H7 (cell line): Measurements from ENCODE around the gene ABCD3. TPM values are rescaled to one million over a fixed set of nuclear protein-coding genes. Genes with fewer than 3 reads are reported as not detected.

Experiments
- DNase-seq: peaks from one replicate; pipeline ENCODE4 v3.0.0; 2012
- H3K27me3 ChIP-seq: 2 replicates; pipeline ENCODE4 v1.6.0; 2011; ENCODE audit warnings: mild to moderate bottlenecking, low read length; ENCODE audit not compliant: control insufficient read depth, insufficient read depth
- H3K36me3 ChIP-seq: replicated peaks from 2 replicates; pipeline ENCODE4 v1.5.1; 2011; ENCODE audit warnings: low read length; ENCODE audit not compliant: control insufficient read depth, insufficient read depth
- H3K4me3 ChIP-seq: 2 replicates; pipeline ENCODE4 v1.5.1; 2011; ENCODE audit warnings: low read depth, mild to moderate bottlenecking, control low read depth, low read length, moderate library complexity; ENCODE audit not compliant: insufficient read depth
- total RNA-seq: library from RNA; depleted of rRNA; stranded (reverse); fragments of >200 nt; shearing (Covaris generic); gene quantifications from 2 replicates; pipeline ENCODE4 v1.2.3, GENCODE V29; 2014

The ABCD3 gene
- total RNA-seq, 1 experiment from 2014 or later = 32.1 TPM

- DNase-seq = peak; percentile 15
Observed at GRCh38 chr1:94514095-94514727, 96.0 kb downstream of the ABCD3 start.

GRCh38 chr1:94515296-94515947 is 97.2 kb downstream of the ABCD3 start:
- Histone ChIP-seq H3K4me3 (no peak overlapping the region), H3K36me3 (no peaks in the 10 kb centered on the region), H3K27me3 (no peaks in the 10 kb centered on the region)
- DNase-seq = no peak

More at GRCh38 chr1:94514095-94514727, 96.0 kb downstream of the ABCD3 start:
- Histone ChIP-seq H3K4me3 (no peak overlapping the region), H3K36me3 (no peaks in the 10 kb centered on the region), H3K27me3 (no peaks in the 10 kb centered on the region)

- H3K27me3 ChIP-seq = no peaks in the 10 kb centered on the region
- DNase-seq = no peak
- no peak overlapping the region for H3K4me3 ChIP-seq
- no peaks in the 10 kb centered on the region for H3K36me3 ChIP-seq
Observed at GRCh38 chr1:94519351-94519750, 101.2 kb downstream of the ABCD3 start.

DNA sequence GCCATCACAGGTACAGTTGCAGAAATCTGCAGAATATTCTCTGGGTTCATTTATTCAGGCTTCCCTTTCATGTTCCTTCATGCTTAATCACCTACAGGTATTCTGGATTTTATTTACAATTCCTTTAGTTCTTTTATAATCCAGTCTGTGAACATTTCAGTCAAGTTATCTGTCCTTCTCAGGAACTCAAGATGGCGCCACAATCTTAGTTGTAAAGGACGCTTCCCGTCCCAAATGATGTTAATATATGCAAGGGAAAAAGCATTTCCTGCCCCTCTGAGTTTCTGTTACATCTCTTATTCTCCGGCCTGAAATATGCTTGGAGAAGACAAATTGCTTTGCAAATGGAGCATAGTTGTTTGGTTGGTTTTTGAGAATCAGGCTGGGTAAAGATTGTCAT is 104.1 kb downstream of the ABCD3 start:
- no peak for DNase-seq
- H3K27me3 ChIP-seq = no peaks in the 10 kb centered on the region
- no peak overlapping the region for H3K4me3 ChIP-seq
- no peaks in the 10 kb centered on the region for H3K36me3 ChIP-seq

DNA sequence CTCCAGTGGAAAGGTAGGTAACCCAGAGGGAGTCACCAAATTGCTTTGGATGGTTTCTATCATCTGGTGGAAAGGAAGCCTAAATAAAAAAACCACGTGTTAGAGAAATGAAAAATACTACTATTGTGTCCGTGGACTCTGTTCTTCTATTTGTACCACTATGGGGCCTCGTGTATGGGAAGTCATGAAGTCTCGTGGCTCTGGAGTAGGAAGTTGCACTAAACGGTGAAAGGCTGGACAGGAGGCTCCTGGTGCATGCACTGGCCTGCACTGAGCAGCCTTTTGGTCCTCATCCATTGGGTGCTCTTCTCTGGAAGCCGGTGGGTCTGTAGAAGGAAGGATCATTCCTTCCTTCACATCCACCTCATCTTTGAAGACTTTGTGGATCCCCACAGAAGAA is 106.3 kb downstream of the ABCD3 start:
- no peaks in the 10 kb centered on the region for H3K27me3 ChIP-seq
- no peaks in the 10 kb centered on the region for H3K36me3 ChIP-seq
- DNase-seq = no peak

GRCh38 chr1:94526152-94526980 is 108.2 kb downstream of the ABCD3 start:
- H3K4me3 ChIP-seq = no peak overlapping the region
- H3K27me3 ChIP-seq = no peaks in the 10 kb centered on the region
- H3K36me3 ChIP-seq = peaks cover 3% of the 10 kb centered on the region
- no peak for DNase-seq

More for the DNA sequence above, 106.3 kb downstream of the ABCD3 start:
- H3K4me3 ChIP-seq = no peak overlapping the region

DNA sequence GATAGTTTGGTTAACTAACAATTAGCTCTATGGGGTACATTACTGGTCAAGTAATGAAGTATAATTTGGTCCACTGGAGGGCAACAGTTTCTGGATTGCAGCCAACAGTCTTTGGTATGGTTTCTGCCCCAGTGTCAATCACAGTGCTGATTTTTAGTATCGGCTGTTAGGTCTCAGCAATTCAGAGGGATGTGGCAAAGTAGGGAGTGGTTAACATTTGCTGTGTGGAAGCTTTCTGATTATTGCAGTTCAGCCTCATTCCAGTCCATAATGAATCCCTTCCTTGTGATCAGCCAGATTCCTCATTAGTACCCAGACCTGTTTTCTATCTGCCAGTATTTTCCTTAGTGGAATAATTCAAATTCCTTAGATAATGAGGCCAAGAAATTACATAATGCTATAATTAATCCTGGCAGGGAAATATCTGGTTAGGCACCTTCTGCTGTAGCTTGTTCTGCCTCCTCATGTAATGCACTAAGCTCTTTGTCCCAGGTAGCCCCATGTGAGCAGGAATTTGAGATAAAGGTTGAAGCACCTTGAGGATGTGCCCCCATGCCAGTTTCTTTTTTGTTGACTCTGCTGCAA is 109.3 kb downstream of the ABCD3 start:
- no peak overlapping the region for H3K4me3 ChIP-seq
- peaks cover 3% of the 10 kb centered on the region for H3K36me3 ChIP-seq
- no peaks in the 10 kb centered on the region for H3K27me3 ChIP-seq
- no peak for DNase-seq

- Histone ChIP-seq H3K4me3 (no peak overlapping the region), H3K36me3 (peaks cover 3% of the 10 kb centered on the region), H3K27me3 (no peaks in the 10 kb centered on the region)
- no peak for DNase-seq
Observed at GRCh38 chr1:94528299-94528698, 110.1 kb downstream of the ABCD3 start.

- Histone ChIP-seq H3K27me3 (no peaks in the 10 kb centered on the region), H3K4me3 (no peak overlapping the region), H3K36me3 (peaks cover 3% of the 10 kb centered on the region)
- no peak for DNase-seq
Observed at GRCh38 chr1:94528826-94529225, 110.6 kb downstream of the ABCD3 start.

DNA sequence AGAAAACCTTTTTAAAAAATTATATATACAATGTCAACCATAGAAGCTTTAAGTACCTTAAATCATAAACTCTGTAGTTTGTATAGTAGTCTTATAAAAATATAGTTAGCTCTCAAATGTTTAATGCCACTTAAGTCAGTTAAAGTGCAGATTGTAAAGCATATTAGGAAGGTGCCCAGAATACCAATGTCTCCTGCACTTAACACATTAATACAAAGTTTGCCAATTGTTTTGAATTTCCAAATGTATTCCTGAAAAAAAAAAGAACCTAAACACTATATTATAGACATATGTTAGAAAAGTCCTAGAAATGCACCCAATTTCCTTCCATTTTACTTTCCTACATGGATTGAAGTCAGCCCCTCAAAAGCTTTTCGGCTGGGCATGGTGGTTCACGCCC is 111.2 kb downstream of the ABCD3 start:
- Histone ChIP-seq H3K36me3 (peaks cover 3% of the 10 kb centered on the region), H3K27me3 (no peaks in the 10 kb centered on the region)
- no peak for DNase-seq

GRCh38 chr1:94530373-94530878 is 112.2 kb downstream of the ABCD3 start:
- H3K36me3 ChIP-seq = peaks cover 3% of the 10 kb centered on the region

More for the DNA sequence above, 111.2 kb downstream of the ABCD3 start:
- no peak overlapping the region for H3K4me3 ChIP-seq

DNA sequence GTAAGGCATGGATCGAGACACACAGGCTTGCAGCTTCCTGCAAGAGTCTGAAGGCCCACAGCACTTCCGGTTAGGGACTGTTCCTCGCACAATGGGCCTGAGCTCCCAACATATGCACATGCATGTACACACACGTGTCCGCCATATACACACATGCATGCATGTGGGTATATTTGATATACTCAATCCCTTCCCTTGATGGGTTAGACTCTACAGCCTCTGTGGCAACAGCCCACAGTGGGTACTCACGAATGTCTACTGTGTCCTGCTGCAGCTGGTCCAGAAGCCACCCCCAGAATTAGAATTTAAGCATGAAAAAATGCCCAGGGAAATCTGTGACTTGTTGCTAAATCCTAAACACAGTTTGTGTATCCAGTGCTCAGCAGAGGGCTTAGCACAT is 113.5 kb downstream of the ABCD3 start:
- Histone ChIP-seq H3K27me3 (no peaks in the 10 kb centered on the region), H3K4me3 (no peak overlapping the region), H3K36me3 (peaks cover 7% of the 10 kb centered on the region)
- no peak for DNase-seq

More at GRCh38 chr1:94530373-94530878, 112.2 kb downstream of the ABCD3 start:
- H3K27me3 ChIP-seq = no peaks in the 10 kb centered on the region
- no peak overlapping the region for H3K4me3 ChIP-seq
- DNase-seq = no peak

GRCh38 chr1:94532077-94532476 is 113.9 kb downstream of the ABCD3 start:
- no peak for DNase-seq
- peaks cover 7% of the 10 kb centered on the region for H3K36me3 ChIP-seq
- no peaks in the 10 kb centered on the region for H3K27me3 ChIP-seq
- no peak overlapping the region for H3K4me3 ChIP-seq

DNA sequence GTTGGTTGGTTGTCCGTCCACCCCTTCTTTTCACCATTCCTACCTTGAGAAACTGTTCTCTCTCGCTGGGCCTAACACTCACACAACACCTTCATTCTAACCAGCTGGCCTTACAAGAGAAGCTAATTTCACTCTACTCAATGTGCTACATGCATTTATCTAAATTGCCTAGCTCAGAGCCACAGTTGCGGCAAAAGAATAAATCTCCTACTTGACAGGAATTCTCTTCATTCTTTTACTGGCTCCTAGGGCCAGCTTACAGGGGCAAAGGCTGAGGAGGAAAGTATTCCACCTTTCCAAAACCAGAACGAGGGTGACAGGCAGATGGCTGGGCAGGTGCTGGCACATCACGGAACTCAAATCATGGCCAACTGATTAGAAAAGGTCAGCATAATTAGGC is 116.9 kb downstream of the ABCD3 start:
- no peak for DNase-seq
- H3K36me3 ChIP-seq = peaks cover 8% of the 10 kb centered on the region
- no peaks in the 10 kb centered on the region; the same call in 1 of the 2 replicates for H3K27me3 ChIP-seq

More for the DNA sequence above, 116.9 kb downstream of the ABCD3 start:
- no peak overlapping the region for H3K4me3 ChIP-seq
